ENCODE data around the gene KIF21B. TPM values are rescaled to one million over a fixed set of nuclear protein-coding genes. Genes with fewer than 3 reads are reported as not detected.

Gene KIF21B
- total and polyA plus RNA-seq, 2 experiments from 2014 or later, result 0.03 TPM; not detected in 1

- no peaks in the 10 kb centered on the region for H3K79me2 ChIP-seq (ENCODE audit: insufficient read depth)
- no peaks in the 10 kb centered on the region for H3K9me2 ChIP-seq (ENCODE audit: insufficient read depth)
- no peaks in the 10 kb centered on the region for H3K36me3 ChIP-seq (ENCODE audit: low read depth)
- H3K27ac ChIP-seq, result no peak overlapping the region
- DNase-seq, result no peak
- H2AFZ ChIP-seq, result no peak overlapping the region
- no peaks in the 10 kb centered on the region for H3K9me3 ChIP-seq (ENCODE audit: low read depth)
- H4K20me1 ChIP-seq (ENCODE audit: insufficient read depth), result no peaks in the 10 kb centered on the region
- H3K4me3 ChIP-seq, result no peak overlapping the region
- H3K9ac ChIP-seq, result no peak overlapping the region
- no peaks in the 10 kb centered on the region for H3F3A ChIP-seq (ENCODE audit: insufficient read depth)
- H3K27me3 ChIP-seq (replicated peaks; ENCODE audit: insufficient read depth), result peaks cover under 1% of the 10 kb centered on the region; the same call in 1 of the 2 replicates
- 21 to 26% methylated on average over 2 of the region's 2 CpGs for WGBS, 2 experiments (ENCODE audit: low coverage in 1 of 2, low lambda C conversion rate in 2 of 2, missing lambda C conversion rate in 2 of 2)
- in situ Hi-C loops (cut with MboI), result no loop called here
- H3K4me1 ChIP-seq (ENCODE audit: insufficient read depth), result no peaks in the 10 kb centered on the region
- TF ChIP-seq EZH2phosphoT487 (IDR thresholded peaks at IDR 0.05; ENCODE audit: insufficient read depth, low read depth), result no peak
- TF ChIP-seq EZH2 (IDR thresholded peaks at IDR 0.05; ENCODE audit: insufficient read depth, poor library complexity, severe bottlenecking), result no peak
- H3K4me2 ChIP-seq (ENCODE audit: unreplicated experiment), result no peak overlapping the region
Observed at GRCh38 chr1:201006450-201006849, 17.1 kb downstream of the KIF21B start.

- no peak overlapping the region for H3K9ac ChIP-seq
- H3K27me3 ChIP-seq (replicated peaks; ENCODE audit: insufficient read depth), result no peaks in the 10 kb centered on the region
- H3K27ac ChIP-seq, result no peak overlapping the region
- no peak for DNase-seq
- no peak overlapping the region for H2AFZ ChIP-seq
- H4K20me1 ChIP-seq (ENCODE audit: insufficient read depth), result no peaks in the 10 kb centered on the region
- no peak overlapping the region for H3K4me3 ChIP-seq
- no peaks in the 10 kb centered on the region for H3K36me3 ChIP-seq (ENCODE audit: low read depth)
- TF ChIP-seq EZH2phosphoT487 (IDR thresholded peaks at IDR 0.05; ENCODE audit: insufficient read depth, low read depth) (no peak), EZH2 (IDR thresholded peaks at IDR 0.05; ENCODE audit: insufficient read depth, poor library complexity, severe bottlenecking) (no peak)
- no peaks in the 10 kb centered on the region for H3K9me3 ChIP-seq (ENCODE audit: low read depth)
- H3K4me1 ChIP-seq (ENCODE audit: insufficient read depth), result no peaks in the 10 kb centered on the region
- H3K9me2 ChIP-seq (ENCODE audit: insufficient read depth), result no peaks in the 10 kb centered on the region
- in situ Hi-C loops (cut with MboI), result no loop called here
- no peaks in the 10 kb centered on the region for H3K79me2 ChIP-seq (ENCODE audit: insufficient read depth)
- no peak overlapping the region for H3K4me2 ChIP-seq (ENCODE audit: unreplicated experiment)
- WGBS, 2 experiments (ENCODE audit: low coverage in 1 of 2, low lambda C conversion rate in 2 of 2, missing lambda C conversion rate in 2 of 2), result 82 to 84% methylated on average over 13 to 14 of the region's 14 CpGs
- no peaks in the 10 kb centered on the region for H3F3A ChIP-seq (ENCODE audit: insufficient read depth)
Observed at GRCh38 chr1:201004732-201005131, 18.8 kb downstream of the KIF21B start.

- TF ChIP-seq EZH2 (IDR thresholded peaks at IDR 0.05; ENCODE audit: insufficient read depth, poor library complexity, severe bottlenecking) (no peak), EZH2phosphoT487 (IDR thresholded peaks at IDR 0.05; ENCODE audit: insufficient read depth, low read depth) (no peak)
- no peaks in the 10 kb centered on the region for H3K79me2 ChIP-seq (ENCODE audit: insufficient read depth)
- no peak overlapping the region for H2AFZ ChIP-seq
- H3K9me2 ChIP-seq (ENCODE audit: insufficient read depth), result no peaks in the 10 kb centered on the region
- no peak overlapping the region for H3K4me3 ChIP-seq
- H3K4me2 ChIP-seq (ENCODE audit: unreplicated experiment), result no peak overlapping the region
- H3K9ac ChIP-seq, result no peak overlapping the region
- no peak for DNase-seq
- no peaks in the 10 kb centered on the region for H3K27me3 ChIP-seq (replicated peaks; ENCODE audit: insufficient read depth)
- no peaks in the 10 kb centered on the region for H3K9me3 ChIP-seq (ENCODE audit: low read depth)
- in situ Hi-C loops (cut with MboI), result no loop called here
- H3F3A ChIP-seq (ENCODE audit: insufficient read depth), result no peaks in the 10 kb centered on the region
- no peaks in the 10 kb centered on the region for H3K4me1 ChIP-seq (ENCODE audit: insufficient read depth)
- H3K27ac ChIP-seq, result no peak overlapping the region
- 66 to 71% methylated on average over 5 to 6 of the region's 6 CpGs for WGBS, 2 experiments (ENCODE audit: low coverage in 1 of 2, low lambda C conversion rate in 2 of 2, missing lambda C conversion rate in 2 of 2)
- no peaks in the 10 kb centered on the region for H3K36me3 ChIP-seq (ENCODE audit: low read depth)
- H4K20me1 ChIP-seq (ENCODE audit: insufficient read depth), result no peaks in the 10 kb centered on the region
Observed at GRCh38 chr1:201004154-201004553, 19.4 kb downstream of the KIF21B start.

- in situ Hi-C loops (cut with MboI), result no loop called here
- Histone ChIP-seq H3K27ac (no peak overlapping the region), H3K27me3 (replicated peaks; ENCODE audit: insufficient read depth) (peaks cover 3% of the 10 kb centered on the region; the same call in 1 of the 2 replicates), H3K9ac (no peak overlapping the region), H2AFZ (no peak overlapping the region), H3K4me3 (no peak overlapping the region), H3K36me3 (ENCODE audit: low read depth) (no peaks in the 10 kb centered on the region), H4K20me1 (ENCODE audit: insufficient read depth) (no peaks in the 10 kb centered on the region), H3F3A (ENCODE audit: insufficient read depth) (no peaks in the 10 kb centered on the region), H3K4me1 (ENCODE audit: insufficient read depth) (no peaks in the 10 kb centered on the region), H3K79me2 (ENCODE audit: insufficient read depth) (no peaks in the 10 kb centered on the region), H3K9me3 (ENCODE audit: low read depth) (no peaks in the 10 kb centered on the region), H3K9me2 (ENCODE audit: insufficient read depth) (no peaks in the 10 kb centered on the region), H3K4me2 (ENCODE audit: unreplicated experiment) (no peak overlapping the region)
- WGBS, 2 experiments (ENCODE audit: low coverage in 1 of 2, low lambda C conversion rate in 2 of 2, missing lambda C conversion rate in 2 of 2), result 69 to 75% methylated on average over 1 of the region's 1 CpG
- no peak for DNase-seq
- TF ChIP-seq EZH2 (IDR thresholded peaks at IDR 0.05; ENCODE audit: insufficient read depth, poor library complexity, severe bottlenecking) (no peak), EZH2phosphoT487 (IDR thresholded peaks at IDR 0.05; ENCODE audit: insufficient read depth, low read depth) (no peak)
Observed at GRCh38 chr1:201002510-201002909, 21.0 kb downstream of the KIF21B start.

GRCh38 chr1:201001962-201002361, 21.6 kb downstream of the KIF21B start:
- in situ Hi-C loops (cut with MboI), result no loop called here
- H3K9me3 ChIP-seq (ENCODE audit: low read depth), result no peaks in the 10 kb centered on the region
- H3F3A ChIP-seq (ENCODE audit: insufficient read depth), result no peaks in the 10 kb centered on the region
- H2AFZ ChIP-seq, result no peak overlapping the region
- no peak overlapping the region for H3K27ac ChIP-seq
- H3K36me3 ChIP-seq (ENCODE audit: low read depth), result no peaks in the 10 kb centered on the region
- H3K4me1 ChIP-seq (ENCODE audit: insufficient read depth), result no peaks in the 10 kb centered on the region
- no peak for DNase-seq
- no peak for TF ChIP-seq EZH2phosphoT487 (IDR thresholded peaks at IDR 0.05; ENCODE audit: insufficient read depth, low read depth)
- no peak for TF ChIP-seq EZH2 (IDR thresholded peaks at IDR 0.05; ENCODE audit: insufficient read depth, poor library complexity, severe bottlenecking)
- H3K4me3 ChIP-seq, result no peak overlapping the region
- no peaks in the 10 kb centered on the region for H3K79me2 ChIP-seq (ENCODE audit: insufficient read depth)
- H4K20me1 ChIP-seq (ENCODE audit: insufficient read depth), result no peaks in the 10 kb centered on the region
- no peak overlapping the region for H3K4me2 ChIP-seq (ENCODE audit: unreplicated experiment)
- H3K9ac ChIP-seq, result no peak overlapping the region
- no peaks in the 10 kb centered on the region for H3K9me2 ChIP-seq (ENCODE audit: insufficient read depth)
- 84 to 88% methylated on average over 11 of the region's 11 CpGs for WGBS, 2 experiments (ENCODE audit: low coverage in 1 of 2, low lambda C conversion rate in 2 of 2, missing lambda C conversion rate in 2 of 2)
- peaks cover 3% of the 10 kb centered on the region; the same call in 1 of the 2 replicates for H3K27me3 ChIP-seq (replicated peaks; ENCODE audit: insufficient read depth)

Data from GM23248 (cell line).